ENCODE measurements around the gene HNRNPL. TPM values are rescaled to one million over a fixed set of nuclear protein-coding genes. Genes with fewer than 3 reads are reported as not detected.

HNRNPL gene
- total and polyA plus RNA-seq, 2 donors (not counting 1 experiment from before 2014, with no cell fraction given): 292 to 418 TPM

GRCh38 chr19:38816131-38816750 lies 33.5 kb downstream of the HNRNPL start:
- POLR2A ChIA-PET: interaction anchor here (1.1 kb wide), 1 partner anchor 33 kb away, joined by 4 read pairs; no protein-coding TSS in a partner anchor
- no peak overlapping the region for H2AFZ ChIP-seq (ENCODE audit: insufficient read depth, low read depth, low read length, poor library complexity, severe bottlenecking)

More at GRCh38 chr19:38816131-38816750, 33.5 kb downstream of the HNRNPL start:
- CTCF ChIA-PET: no interaction called here
- WGBS (ENCODE audit: insufficient coverage): 93% methylated on average over 18 of the region's 18 CpGs
- peaks cover 27% of the 10 kb centered on the region for H4K20me1 ChIP-seq (ENCODE audit: control insufficient read depth, insufficient read depth, low read length, poor library complexity, severe bottlenecking)
- H3K9me3 Mint-ChIP-seq (ENCODE audit: insufficient read depth): no peaks in the 10 kb centered on the region
- no peaks in the 10 kb centered on the region for H3K27me3 Mint-ChIP-seq
- no peaks in the 10 kb centered on the region for H3K9me3 ChIP-seq (ENCODE audit: control extremely low read depth in 1 of 3, control insufficient read depth in 2 of 3, insufficient read depth in 1 of 3, low read length in 2 of 3)
- H3K4me1 ChIP-seq (ENCODE audit: control insufficient read depth in 2 of 2, insufficient read depth in 2 of 2, low read length in 2 of 2): no peaks in the 10 kb centered on the region
- TF ChIP-seq CTCF (IDR thresholded peaks at IDR 0.05) (no peak), EZH2 (IDR thresholded peaks at IDR 0.05; ENCODE audit: borderline replicate concordance, insufficient read depth, low read depth, low read length, poor library complexity, severe bottlenecking) (no peak)
- DNase-seq (no peak), ATAC-seq (ENCODE audit: low read depth) (no peak)
- peaks cover 2% of the 10 kb centered on the region for H3K4me1 Mint-ChIP-seq
- no peak overlapping the region for H3K4me3 Mint-ChIP-seq
- no peak overlapping the region for H3K27ac ChIP-seq (ENCODE audit: low read length in 2 of 2)
- peaks cover 0 to 42% of the 10 kb centered on the region in 2 experiments for H3K36me3 ChIP-seq (replicated peaks in 1 of 2; ENCODE audit: control extremely low read depth in 1 of 2, control insufficient read depth in 1 of 2, extremely low read depth in 1 of 2, insufficient read depth in 2 of 2, low read length in 1 of 2)
- intact Hi-C loops (cut with micrococcal nuclease): no loop called here
- no peak overlapping the region for H3K4me3 ChIP-seq (ENCODE audit: control extremely low read depth in 1 of 5, extremely low read depth in 1 of 5, insufficient read depth in 1 of 5, low read depth in 2 of 5, low read length in 4 of 5)
- H3K27ac Mint-ChIP-seq: no peak overlapping the region
- peaks cover 9% of the 10 kb centered on the region for H3K79me2 ChIP-seq (ENCODE audit: control insufficient read depth, insufficient read depth, low read length)
- H3K4me2 ChIP-seq (replicated peaks; ENCODE audit: low read depth, low read length, poor library complexity, severe bottlenecking): no peak overlapping the region
- H3K9ac ChIP-seq (ENCODE audit: low read length): no peak overlapping the region
- H3K27me3 ChIP-seq (replicated peaks in 1 of 4; ENCODE audit: control extremely low read depth in 1 of 4, control insufficient read depth in 3 of 4, insufficient read depth in 4 of 4, low read length in 3 of 4): no peaks in the 10 kb centered on the region
